Endothelial cell of umbilical vein (primary cell): ENCODE results near the gene SLC9A1. TPM values are rescaled to one million over a fixed set of nuclear protein-coding genes. Genes with fewer than 3 reads are reported as not detected.

Source experiments
- BruUV-seq: library from RNA; stranded (reverse); fragments of 400-500 nt; replicated peaks from 2 replicates; lab custom pipeline; 2021; lab: Mats Ljungman, UMichigan
- CTCF ChIA-PET: fragments of 300-600, 350-600 bp; sonication (Branson Sonifier 250); formaldehyde crosslinking; loops from one replicate; lab custom pipeline; 2021; ENCODE audit warnings: antibody characterized with exemption, inconsistent platforms; lab: Charles Lee
- POLR2A ChIA-PET: fragments of 300-600, 350-600 bp; sonication (Branson Sonifier 250); formaldehyde crosslinking; loops from one replicate; lab custom pipeline; 2021; ENCODE audit warnings: antibody characterized with exemption, inconsistent platforms; lab: Charles Lee
- DNase-seq: peaks from one replicate; pipeline ENCODE4 v3.0.0-alpha.2; 2011; ENCODE audit warnings: low read depth, low spot score
- FAIRE-seq: peaks from 2 replicates; lab custom pipeline; 2011; peaks lifted over from hg19 to GRCh38; lab: Jason Lieb, UNC
- H2AFZ ChIP-seq: 2 replicates; pipeline ENCODE4 v1.6.0; 2012; ENCODE audit warnings: low read depth, low read length, control low read depth, inconsistent platforms
- H3K27ac ChIP-seq: 2 replicates; pipeline ENCODE4 v1.5.1; 2011; ENCODE audit warnings: low read depth, mild to moderate bottlenecking, control low read depth, low read length, moderate library complexity; ENCODE audit not compliant: insufficient read depth
- H3K27me3 ChIP-seq, 2 experiments: 2 replicates each; pipeline versions ENCODE4 v1.6.0 to v1.6.1; 2011; ENCODE audit warnings: low read length in 2 of 2, mixed read lengths in 1 of 2; ENCODE audit not compliant: control insufficient read depth in 2 of 2, insufficient read depth in 2 of 2
- H3K36me3 ChIP-seq, 2 experiments: 2 replicates in 1 of 2; 3 replicates in 1 of 2; pipeline ENCODE4 v1.5.1; 2011; ENCODE audit warnings: low read length in 2 of 2, mild to moderate bottlenecking in 1 of 2, moderate library complexity in 1 of 2; ENCODE audit not compliant: control insufficient read depth in 2 of 2, insufficient read depth in 2 of 2; ENCODE audit errors: extremely low read depth in 1 of 2
- H3K4me1 ChIP-seq: 3 replicates; pipeline ENCODE4 v1.5.1; 2011; ENCODE audit warnings: mild to moderate bottlenecking, low read length; ENCODE audit not compliant: control insufficient read depth, insufficient read depth; ENCODE audit errors: extremely low read depth
- H3K4me2 ChIP-seq: 2 replicates; pipeline ENCODE4 v1.6.1; 2011; ENCODE audit warnings: low read length, control low read depth, mixed read lengths; ENCODE audit not compliant: insufficient read depth
- H3K4me3 ChIP-seq, 3 experiments: fragments of 200-600 bp in 1 of 3; sonication (generic), shearing (Covaris generic) in 1 of 3; replicated peaks in 1 of 3; 2 replicates each; pipeline ENCODE4 v1.5.1; 2011 to 2016; ENCODE audit warnings: control low read depth in 3 of 3, low read length in 3 of 3, mild to moderate bottlenecking in 2 of 3, inconsistent platforms in 1 of 3, low read depth in 1 of 3, moderate library complexity in 1 of 3; ENCODE audit not compliant: insufficient read depth in 1 of 3
- H3K79me2 ChIP-seq: 2 replicates; pipeline ENCODE4 v1.6.0; 2012; ENCODE audit warnings: low read length, inconsistent platforms; ENCODE audit not compliant: control insufficient read depth, insufficient read depth
- H3K9ac ChIP-seq: replicated peaks from 2 replicates; pipeline ENCODE3; 2011; ENCODE audit warnings: low read length, control low read depth; ENCODE audit not compliant: insufficient read depth; ENCODE audit errors: extremely low read depth
- H3K9me1 ChIP-seq: replicated peaks from 3 replicates; pipeline ENCODE4 v1.6.0; 2011; ENCODE audit warnings: mild to moderate bottlenecking, low read length; ENCODE audit not compliant: control insufficient read depth, insufficient read depth; ENCODE audit errors: extremely low read depth
- H3K9me3 ChIP-seq: replicated peaks from 2 replicates; pipeline ENCODE4 v1.5.1; 2012; ENCODE audit warnings: low read length, inconsistent platforms; ENCODE audit not compliant: control insufficient read depth, insufficient read depth
- H4K20me1 ChIP-seq: replicated peaks from 2 replicates; pipeline ENCODE3; 2011; ENCODE audit warnings: mild to moderate bottlenecking, low read length; ENCODE audit not compliant: control insufficient read depth, insufficient read depth; ENCODE audit errors: extremely low read depth
- CTCF ChIP-seq, 2 donors: IDR thresholded peaks; 1 replicate in 1 of 2; 2 replicates in 1 of 2; pipeline ENCODE4 v1.5.1; 2011; ENCODE audit warnings: low read length in 2 of 2, mild to moderate bottlenecking in 2 of 2, moderate library complexity in 2 of 2, control low read depth in 1 of 2, inconsistent platforms in 1 of 2, low read depth in 1 of 2; ENCODE audit not compliant: insufficient read depth in 1 of 2; ENCODE audit errors: extremely low read depth in 1 of 2
- EZH2 ChIP-seq: IDR thresholded peaks from 2 replicates; pipeline ENCODE4 v1.6.1; 2012; ENCODE audit warnings: borderline replicate concordance, low read depth, mild to moderate bottlenecking, moderate library complexity, low read length, inconsistent platforms; ENCODE audit not compliant: severe bottlenecking
- FOS ChIP-seq: IDR thresholded peaks from 2 replicates; pipeline ENCODE4 v1.6.1; 2011; ENCODE audit warnings: mild to moderate bottlenecking, low read length, moderate library complexity, borderline replicate concordance; ENCODE audit not compliant: insufficient read depth
- GATA2 ChIP-seq: IDR thresholded peaks from 2 replicates; pipeline ENCODE4 v1.7.0; 2011; ENCODE audit warnings: low read depth, mild to moderate bottlenecking, moderate library complexity, mixed read lengths, low read length; ENCODE audit not compliant: insufficient read length, insufficient read depth
- JUN ChIP-seq: IDR thresholded peaks from 2 replicates; pipeline ENCODE4 v1.6.1; 2011; ENCODE audit warnings: borderline replicate concordance, low read depth; ENCODE audit not compliant: insufficient read length, insufficient read depth
- MAX ChIP-seq: IDR thresholded peaks from 2 replicates; pipeline ENCODE4 v1.6.1; 2011; ENCODE audit not compliant: insufficient read depth, insufficient read length
- MYC ChIP-seq: IDR thresholded peaks from one replicate; pipeline ENCODE4 v1.6.1; 2011; ENCODE audit warnings: mild to moderate bottlenecking, low read depth, low read length
- POLR2A ChIP-seq: IDR thresholded peaks from 2 replicates; pipeline ENCODE4 v1.6.1; 2012; ENCODE audit warnings: low read depth, mild to moderate bottlenecking, control low read depth, low read length
- POLR2AphosphoS5 ChIP-seq: IDR thresholded peaks from 2 replicates; pipeline ENCODE4 v1.6.1; 2012; ENCODE audit warnings: low read depth, mild to moderate bottlenecking, control low read depth, low read length, moderate library complexity; ENCODE audit not compliant: insufficient read depth
- dilution Hi-C: fragments of 300-500 bp; cut with MboI; formaldehyde crosslinking; loops from one replicate; pipeline ENCODE4 v1.15.0; 2019; ENCODE audit warnings: low sequenced_read_pairs; ENCODE audit not compliant: extremely low pct_ligation_motif_present
- intact Hi-C: fragments of 100-400 bp; cut with micrococcal nuclease; formaldehyde crosslinking; loops from one replicate; pipeline ENCODE4 v1.10.0; 2022
- polyA plus RNA-seq, 4 experiments: library from polyadenylated mRNA; depleted of rRNA in 3 of 4; stranded (reverse) in 3 of 4; unstranded in 1 of 4; fragments of >200 nt; gene quantifications; 2 replicates each; pipeline versions ENCODE4 v1.2.1 to v1.2.3, GENCODE V29; 2011 to 2012; ENCODE audit warnings: missing spikeins in 1 of 4
- total RNA-seq: library from RNA; stranded (reverse); gene quantifications from 2 replicates; pipeline ENCODE4 v1.2.3, GENCODE V29; 2021

SLC9A1 gene
- total and polyA plus RNA-seq, 2 donors (not counting 3 experiments of a cell fraction or from before 2014, with no cell fraction given): 22.8 to 59.2 TPM

- dilution Hi-C loops (no loop called here), intact Hi-C loops (no loop called here)
- no TSS peak for BruUV-seq
- DNase-seq (no peak), FAIRE-seq (peak; percentile 28)
- no peaks in the 10 kb centered on the region for H3K36me3 ChIP-seq
- H3K4me2 ChIP-seq: no peak overlapping the region
- ChIA-PET CTCF (interaction anchor here (0.6 kb wide), 1 partner anchor 135 kb away, joined by 3 read pairs; no protein-coding TSS in a partner anchor), POLR2A (no interaction called here)
- TF ChIP-seq JUN: no peak
- no peak for TF ChIP-seq POLR2A
- no peak for TF ChIP-seq FOS
- no peak overlapping the region for H3K4me3 ChIP-seq
- H2AFZ ChIP-seq: no peak overlapping the region
- H3K27me3 ChIP-seq: no peaks in the 10 kb centered on the region
- no peaks in the 10 kb centered on the region for H3K9me1 ChIP-seq
- H3K9me3 ChIP-seq: peaks cover 2% of the 10 kb centered on the region
- no peaks in the 10 kb centered on the region for H3K79me2 ChIP-seq
- no peaks in the 10 kb centered on the region for H4K20me1 ChIP-seq
- no peak overlapping the region for H3K9ac ChIP-seq
- H3K4me1 ChIP-seq: no peaks in the 10 kb centered on the region
- no peak overlapping the region for H3K27ac ChIP-seq
Observed at GRCh38 chr1:27179379-27179778, 24.5 kb upstream of the SLC9A1 start.

GRCh38 chr1:27176954-27177353, 22.0 kb upstream of the SLC9A1 start:
- Histone ChIP-seq H3K36me3 (no peaks in the 10 kb centered on the region), H3K4me1 (no peaks in the 10 kb centered on the region), H4K20me1 (no peaks in the 10 kb centered on the region), H3K79me2 (no peaks in the 10 kb centered on the region), H3K27ac (no peak overlapping the region), H3K9me3 (no peaks in the 10 kb centered on the region), H3K27me3 (no peaks in the 10 kb centered on the region), H3K4me2 (no peak overlapping the region), H3K9ac (no peak overlapping the region), H3K4me3 (no peak overlapping the region), H2AFZ (no peak overlapping the region), H3K9me1 (no peaks in the 10 kb centered on the region)
- BruUV-seq: no TSS peak
- DNase-seq: no peak
- POLR2A ChIA-PET: no interaction called here
- CTCF ChIA-PET: no interaction called here
- dilution Hi-C loops (no loop called here), intact Hi-C loops (no loop called here)
- no peak for FAIRE-seq
- TF ChIP-seq CTCF (IDR thresholded peaks at IDR 0.05; ENCODE audit: extremely low read depth in 1 of 2, insufficient read depth in 1 of 2, low read depth in 1 of 2, low read length in 2 of 2): no peak
- no peak for TF ChIP-seq JUN
- no peak for TF ChIP-seq EZH2
- TF ChIP-seq POLR2A: no peak
- TF ChIP-seq GATA2: no peak
- no peak for TF ChIP-seq FOS
- no peak for TF ChIP-seq MAX
- no peak for TF ChIP-seq POLR2AphosphoS5
- TF ChIP-seq MYC: no peak
